Hepatocyte (in vitro differentiated cells): ENCODE data around the gene AMFR. TPM values are rescaled to one million over a fixed set of nuclear protein-coding genes. Genes with fewer than 3 reads are reported as not detected.

ENCODE experiments used
- DNase-seq: peaks from one replicate; pipeline ENCODE4 v3.0.0-alpha.2; 2016; ENCODE audit warnings: low spot score
- H2AFZ ChIP-seq: fragments of 200-600 bp; sonication (generic); 2 replicates; pipeline ENCODE4 v1.6.0; 2016; ENCODE audit warnings: antibody characterized with exemption, mild to moderate bottlenecking
- H3K27ac ChIP-seq: fragments of 200-600 bp; sonication (generic); 2 replicates; pipeline ENCODE4 v1.5.1; 2016; ENCODE audit warnings: mild to moderate bottlenecking
- H3K27me3 ChIP-seq: fragments of 200-600 bp; sonication (generic); 2 replicates; pipeline ENCODE4 v1.6.1; 2016
- H3K36me3 ChIP-seq: fragments of 200-600 bp; sonication (generic); replicated peaks from 2 replicates; pipeline ENCODE4 v1.5.1; 2016; ENCODE audit warnings: low read depth; ENCODE audit not compliant: insufficient read depth
- H3K4me1 ChIP-seq: fragments of 200-600 bp; sonication (generic); 2 replicates; pipeline ENCODE4 v1.5.1; 2016; ENCODE audit warnings: mild to moderate bottlenecking, moderate library complexity; ENCODE audit not compliant: insufficient read depth
- H3K4me2 ChIP-seq: fragments of 200-600 bp; sonication (generic); 2 replicates; pipeline ENCODE4 v1.6.0; 2016
- H3K4me3 ChIP-seq: fragments of 200-600 bp; sonication (generic); 2 replicates; pipeline ENCODE4 v1.5.1; 2016; ENCODE audit warnings: mild to moderate bottlenecking
- H3K79me2 ChIP-seq: fragments of 200-600 bp; sonication (generic); 2 replicates; pipeline ENCODE4 v1.6.0; 2017; ENCODE audit warnings: mild to moderate bottlenecking
- H3K9me2 ChIP-seq: fragments of 200-600 bp; sonication (generic); replicated peaks from 2 replicates; pipeline ENCODE4 v1.6.0; 2017; ENCODE audit warnings: mild to moderate bottlenecking; ENCODE audit not compliant: insufficient read depth
- H3K9me3 ChIP-seq: fragments of 200-600 bp; sonication (generic); 2 replicates; pipeline ENCODE4 v1.5.1; 2016; ENCODE audit warnings: low read depth, mild to moderate bottlenecking
- H4K20me1 ChIP-seq: fragments of 200-600 bp; sonication (generic); 2 replicates; pipeline ENCODE4 v1.6.0; 2016; ENCODE audit warnings: mild to moderate bottlenecking; ENCODE audit not compliant: insufficient read depth, poor library complexity, severe bottlenecking
- EZH2 ChIP-seq: fragments of 200-600 bp; sonication (generic); IDR thresholded peaks from 2 replicates; pipeline ENCODE4 v1.6.1; 2016; ENCODE audit warnings: antibody characterized with exemption, mild to moderate bottlenecking, borderline replicate concordance
- EZH2phosphoT487 ChIP-seq: fragments of 200-600 bp; sonication (generic); IDR thresholded peaks from one replicate; pipeline ENCODE4 v1.6.1; 2018; ENCODE audit warnings: antibody characterized with exemption, mild to moderate bottlenecking, low read depth, moderate library complexity; ENCODE audit not compliant: unreplicated experiment, severe bottlenecking
- whole genome bisulfite sequencing: methylation state at CpG from one replicate; pipeline ENCODE4 v1.1.6; 2016; ENCODE audit warnings: low lambda C conversion rate; ENCODE audit errors: missing lambda C conversion rate; 5-methylcytosine and 5-hydroxymethylcytosine counted together
- polyA plus RNA-seq: library from polyadenylated mRNA; unstranded; fragments of >200 nt; fragmentation: Nextera tagmentation; extraction: Ambion mirVana; gene quantifications from 2 replicates; pipeline ENCODE4 v1.2.1, GENCODE V29; 2016
- total RNA-seq: library from RNA; depleted of rRNA; stranded (reverse); fragments of >200 nt; gene quantifications from 2 replicates; pipeline ENCODE4 v1.2.3, GENCODE V29; 2014
- TF ChIP-seq, protein P1 (sequence below): fragments of 200-600 bp; sonication (generic); IDR thresholded peaks from 2 replicates; pipeline ENCODE4 v1.5.1; 2016; ENCODE audit warnings: antibody characterized with exemption, mild to moderate bottlenecking; ENCODE audit not compliant: poor library complexity

Gene AMFR
- total and polyA plus RNA-seq, 2 experiments from 2014 or later, result 67.2 to 135 TPM

DNA sequence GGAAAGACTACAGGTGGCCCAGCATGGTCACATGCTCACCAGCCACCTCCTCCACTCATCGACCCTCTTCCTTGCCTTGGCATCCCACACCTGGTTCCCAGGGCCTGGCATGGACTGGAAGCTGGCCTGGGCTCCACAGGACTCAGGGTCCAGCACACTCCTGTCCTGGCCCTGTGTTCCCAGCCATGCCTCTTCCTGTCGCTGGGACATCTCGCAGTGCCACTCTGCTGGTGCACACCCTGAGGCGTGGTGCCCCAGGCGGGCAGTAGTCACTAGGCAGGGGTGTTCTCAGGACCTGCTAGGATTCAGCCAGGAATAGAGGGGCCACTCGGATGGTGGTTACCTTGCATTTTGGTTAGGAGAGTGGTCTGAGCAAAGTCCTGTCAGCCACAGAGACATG lies 99.4 kb downstream of the AMFR start:
- Histone ChIP-seq H3K27ac (no peak overlapping the region), H3K4me2 (no peak overlapping the region), H3K79me2 (no peaks in the 10 kb centered on the region), H3K27me3 (no peaks in the 10 kb centered on the region), H3K4me1 (no peaks in the 10 kb centered on the region), H4K20me1 (no peaks in the 10 kb centered on the region), H3K4me3 (no peak overlapping the region), H3K36me3 (no peaks in the 10 kb centered on the region), H3K9me3 (no peaks in the 10 kb centered on the region), H3K9me2 (no peaks in the 10 kb centered on the region), H2AFZ (no peak overlapping the region)
- no peak for DNase-seq
- WGBS, result 92% methylated on average over 6 of the region's 6 CpGs
- TF ChIP-seq, protein P1, sequence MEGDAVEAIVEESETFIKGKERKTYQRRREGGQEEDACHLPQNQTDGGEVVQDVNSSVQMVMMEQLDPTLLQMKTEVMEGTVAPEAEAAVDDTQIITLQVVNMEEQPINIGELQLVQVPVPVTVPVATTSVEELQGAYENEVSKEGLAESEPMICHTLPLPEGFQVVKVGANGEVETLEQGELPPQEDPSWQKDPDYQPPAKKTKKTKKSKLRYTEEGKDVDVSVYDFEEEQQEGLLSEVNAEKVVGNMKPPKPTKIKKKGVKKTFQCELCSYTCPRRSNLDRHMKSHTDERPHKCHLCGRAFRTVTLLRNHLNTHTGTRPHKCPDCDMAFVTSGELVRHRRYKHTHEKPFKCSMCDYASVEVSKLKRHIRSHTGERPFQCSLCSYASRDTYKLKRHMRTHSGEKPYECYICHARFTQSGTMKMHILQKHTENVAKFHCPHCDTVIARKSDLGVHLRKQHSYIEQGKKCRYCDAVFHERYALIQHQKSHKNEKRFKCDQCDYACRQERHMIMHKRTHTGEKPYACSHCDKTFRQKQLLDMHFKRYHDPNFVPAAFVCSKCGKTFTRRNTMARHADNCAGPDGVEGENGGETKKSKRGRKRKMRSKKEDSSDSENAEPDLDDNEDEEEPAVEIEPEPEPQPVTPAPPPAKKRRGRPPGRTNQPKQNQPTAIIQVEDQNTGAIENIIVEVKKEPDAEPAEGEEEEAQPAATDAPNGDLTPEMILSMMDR, result no peak
- no peak for TF ChIP-seq EZH2phosphoT487
- no peak for TF ChIP-seq EZH2

DNA sequence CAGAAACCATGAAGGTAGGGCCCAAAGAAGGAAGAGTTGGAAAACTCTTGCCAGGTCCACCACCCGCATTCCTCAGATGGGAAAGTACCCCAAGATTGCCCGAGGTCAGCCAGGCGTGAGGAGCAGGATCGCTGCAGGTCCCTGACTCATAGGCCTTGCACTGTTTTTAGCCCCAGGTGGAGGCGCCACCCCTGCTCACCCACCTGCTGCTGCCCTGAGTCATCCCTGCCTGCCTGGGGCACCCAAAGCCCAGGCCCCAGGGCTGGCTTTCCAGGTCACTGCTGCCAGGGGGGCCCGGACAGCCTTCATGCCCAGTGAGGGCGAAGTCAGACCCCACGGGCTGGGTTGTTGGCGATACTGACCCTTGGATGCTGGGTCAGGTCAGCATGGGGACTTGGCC lies 100.9 kb downstream of the AMFR start:
- H3K9me3 ChIP-seq, result no peaks in the 10 kb centered on the region
- no peak overlapping the region for H3K27ac ChIP-seq
- H3K4me2 ChIP-seq, result no peak overlapping the region
- no peaks in the 10 kb centered on the region for H3K9me2 ChIP-seq
- H3K4me3 ChIP-seq, result no peak overlapping the region
- no peaks in the 10 kb centered on the region for H3K27me3 ChIP-seq
- no peak overlapping the region for H2AFZ ChIP-seq
- 91% methylated on average over 9 of the region's 9 CpGs for WGBS
- H3K79me2 ChIP-seq, result no peaks in the 10 kb centered on the region
- no peaks in the 10 kb centered on the region for H4K20me1 ChIP-seq
- no peaks in the 10 kb centered on the region for H3K4me1 ChIP-seq
- TF ChIP-seq, protein P1, result no peak
- TF ChIP-seq EZH2 (no peak), EZH2phosphoT487 (no peak)
- H3K36me3 ChIP-seq, result no peaks in the 10 kb centered on the region
- DNase-seq, result no peak

DNA sequence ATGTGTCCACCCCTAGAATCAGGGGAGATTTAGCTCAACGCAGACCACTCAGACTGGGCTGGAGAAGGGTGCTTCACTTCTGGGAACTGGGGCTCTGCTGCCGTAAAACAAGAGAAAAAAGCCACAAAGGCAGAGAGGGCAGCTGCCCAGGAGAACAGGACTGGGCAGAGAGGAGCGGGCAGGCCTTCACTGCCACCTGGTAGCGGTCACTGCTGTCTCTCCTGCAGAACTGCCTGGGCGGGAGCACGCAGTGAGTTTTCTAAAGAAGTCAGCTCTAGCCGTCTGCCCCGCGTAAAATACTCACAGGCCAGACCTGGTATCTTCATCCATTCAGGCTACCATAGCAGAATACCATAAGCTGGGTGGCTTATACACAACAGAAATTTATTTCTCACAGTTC lies 103.8 kb downstream of the AMFR start:
- WGBS, result 84% methylated on average over 9 of the region's 9 CpGs
- Histone ChIP-seq H2AFZ (no peak overlapping the region), H3K27ac (no peak overlapping the region), H3K36me3 (no peaks in the 10 kb centered on the region), H3K79me2 (no peaks in the 10 kb centered on the region), H3K27me3 (peaks cover 7% of the 10 kb centered on the region), H3K9me3 (no peaks in the 10 kb centered on the region), H4K20me1 (no peaks in the 10 kb centered on the region), H3K4me3 (no peak overlapping the region), H3K4me1 (peaks cover 4% of the 10 kb centered on the region), H3K9me2 (no peaks in the 10 kb centered on the region), H3K4me2 (no peak overlapping the region)
- TF ChIP-seq EZH2phosphoT487, result no peak
- TF ChIP-seq, protein P1, result no peak
- TF ChIP-seq EZH2, result no peak
- no peak for DNase-seq
